Peyer's patch (tissue), 4 donors: Measurements from ENCODE around the gene DAO. TPM values are rescaled to one million over a fixed set of nuclear protein-coding genes. Genes with fewer than 3 reads are reported as not detected.

Source experiments
- DNase-seq, 3 donors: peaks; one replicate each; pipeline ENCODE4 v3.0.0-alpha.2; 2017 to 2019
- H3K27ac ChIP-seq, 4 donors: fragments of 200-600 bp; sonication (generic); one replicate each; pipeline ENCODE4 v1.5.1; 2016 to 2019
- H3K27me3 ChIP-seq, 2 donors: fragments of 200-600 bp; sonication (generic); one replicate each; pipeline ENCODE4 v1.5.1; 2019
- H3K36me3 ChIP-seq, 3 donors: fragments of 200-600 bp; sonication (generic); one replicate each; pipeline ENCODE4 v1.5.1; 2016 to 2019
- H3K4me1 ChIP-seq, 4 donors: fragments of 200-600 bp; sonication (generic); one replicate each; pipeline ENCODE4 v1.5.1; 2016 to 2019
- H3K4me3 ChIP-seq, 4 donors: fragments of 200-600 bp; sonication (generic); 1 replicate in 3 of 4; 2 replicates in 1 of 4; pipeline ENCODE4 v1.5.1; 2016 to 2019; ENCODE audit warnings: mild to moderate bottlenecking in 1 of 4
- H3K9me3 ChIP-seq, 4 donors: fragments of 200-600 bp; sonication (generic); one replicate each; pipeline ENCODE4 v1.5.1; 2016 to 2019; ENCODE audit warnings: mild to moderate bottlenecking in 1 of 4
- CTCF ChIP-seq, 6 experiments: fragments of 450-650 bp in 4 of 6; fragments of 200-600 bp in 2 of 6; sonication (generic) in 1 of 6; IDR thresholded peaks; one replicate each; pipeline ENCODE4 v1.5.1; 2017 to 2019; ENCODE audit warnings: antibody characterized with exemption in 6 of 6, mild to moderate bottlenecking in 3 of 6, moderate library complexity in 1 of 6
- POLR2A ChIP-seq, 2 donors: fragments of 450-650 bp; IDR thresholded peaks; one replicate each; pipeline ENCODE4 v1.5.1; 2017; ENCODE audit warnings: antibody characterized with exemption in 2 of 2, mild to moderate bottlenecking in 2 of 2, moderate library complexity in 2 of 2
- total RNA-seq, 4 donors: library from RNA; depleted of rRNA; stranded (reverse); fragments of >200 nt; gene quantifications; one replicate each; pipeline ENCODE4 v1.1.0, GENCODE V29; 2016

DAO gene
- total RNA-seq, 4 donors from 2014 or later: 1.2 TPM; not detected in 3

- TF ChIP-seq CTCF (IDR thresholded peaks at IDR 0.05) (no peak), POLR2A (IDR thresholded peaks at IDR 0.05) (no peak)
- H3K27me3 ChIP-seq: no peaks in the 10 kb centered on the region
- no peaks in the 10 kb centered on the region for H3K4me1 ChIP-seq
- DNase-seq: no peak
- H3K9me3 ChIP-seq: no peaks in the 10 kb centered on the region
- no peak overlapping the region for H3K4me3 ChIP-seq
- H3K36me3 ChIP-seq: no peaks in the 10 kb centered on the region
- H3K27ac ChIP-seq: no peak overlapping the region
These were observed 32.0 kb downstream of the DAO start for GRCh38 chr12:108911915-108912314.

GRCh38 chr12:108912361-108912760, 32.5 kb downstream of the DAO start:
- no peak overlapping the region for H3K27ac ChIP-seq
- no peak for DNase-seq
- H3K4me3 ChIP-seq: no peak overlapping the region
- H3K27me3 ChIP-seq: no peaks in the 10 kb centered on the region
- no peaks in the 10 kb centered on the region for H3K9me3 ChIP-seq
- TF ChIP-seq CTCF (IDR thresholded peaks at IDR 0.05) (no peak), POLR2A (IDR thresholded peaks at IDR 0.05) (no peak)
- no peaks in the 10 kb centered on the region for H3K4me1 ChIP-seq
- no peaks in the 10 kb centered on the region for H3K36me3 ChIP-seq

GRCh38 chr12:108914121-108914531, 34.2 kb downstream of the DAO start:
- Histone ChIP-seq H3K9me3 (no peaks in the 10 kb centered on the region), H3K27ac (no peak overlapping the region), H3K4me3 (no peak overlapping the region), H3K27me3 (no peaks in the 10 kb centered on the region), H3K36me3 (no peaks in the 10 kb centered on the region), H3K4me1 (no peaks in the 10 kb centered on the region)
- TF ChIP-seq POLR2A (IDR thresholded peaks at IDR 0.05): no peak
- no peak for TF ChIP-seq CTCF (IDR thresholded peaks at IDR 0.05)
- DNase-seq: no peak

- no peak for TF ChIP-seq CTCF (IDR thresholded peaks at IDR 0.05)
- no peak for TF ChIP-seq POLR2A (IDR thresholded peaks at IDR 0.05)
These were observed 35.8 kb downstream of the DAO start for GRCh38 chr12:108915632-108916133.

GRCh38 chr12:108916336-108916735, 36.4 kb downstream of the DAO start:
- H3K36me3 ChIP-seq: no peaks in the 10 kb centered on the region
- no peaks in the 10 kb centered on the region for H3K27me3 ChIP-seq
- TF ChIP-seq POLR2A (IDR thresholded peaks at IDR 0.05) (no peak), CTCF (IDR thresholded peaks at IDR 0.05) (no peak)
- H3K27ac ChIP-seq: no peak overlapping the region
- H3K9me3 ChIP-seq: peaks cover 0 to 3% (median 0%) of the 10 kb centered on the region in 4 donors
- H3K4me1 ChIP-seq: no peaks in the 10 kb centered on the region
- no peak overlapping the region for H3K4me3 ChIP-seq
- no peak for DNase-seq

More at GRCh38 chr12:108915632-108916133, 35.8 kb downstream of the DAO start:
- no peaks in the 10 kb centered on the region for H3K36me3 ChIP-seq
- no peak overlapping the region for H3K4me3 ChIP-seq
- DNase-seq: no peak
- no peak overlapping the region for H3K27ac ChIP-seq
- no peaks in the 10 kb centered on the region for H3K27me3 ChIP-seq
- H3K9me3 ChIP-seq: peaks cover 0 to 3% (median 0%) of the 10 kb centered on the region in 4 donors
- H3K4me1 ChIP-seq: no peaks in the 10 kb centered on the region

- Histone ChIP-seq H3K4me3 (no peak overlapping the region), H3K36me3 (no peaks in the 10 kb centered on the region), H3K27me3 (no peaks in the 10 kb centered on the region), H3K9me3 (peaks cover 0 to 3% (median 0%) of the 10 kb centered on the region in 4 donors), H3K4me1 (no peaks in the 10 kb centered on the region), H3K27ac (no peak overlapping the region)
- TF ChIP-seq CTCF (IDR thresholded peaks at IDR 0.05) (no peak), POLR2A (IDR thresholded peaks at IDR 0.05) (no peak)
- DNase-seq: no peak
These were observed 38.3 kb downstream of the DAO start for GRCh38 chr12:108918206-108918605.
